A673 (cell line): Measurements from ENCODE around the gene ADGRG2.

ENCODE experiments used
- CTCF ChIP-seq: fragments of 300-800, 200-600 bp; sonication (generic); conservative IDR thresholded peaks from 2 replicates; pipeline ENCODE4 v1.5.1; 2017; ENCODE audit warnings: low read depth, mild to moderate bottlenecking, antibody characterized with exemption, low read length, moderate library complexity, mixed read lengths
- EZH2 ChIP-seq: fragments of 200-600 bp; sonication (generic); IDR thresholded peaks from 2 replicates; pipeline ENCODE4 v1.6.1; 2017; ENCODE audit warnings: borderline replicate concordance, low read depth, mild to moderate bottlenecking, mixed read lengths, antibody characterized with exemption, low read length; ENCODE audit not compliant: poor library complexity, severe bottlenecking

DNA sequence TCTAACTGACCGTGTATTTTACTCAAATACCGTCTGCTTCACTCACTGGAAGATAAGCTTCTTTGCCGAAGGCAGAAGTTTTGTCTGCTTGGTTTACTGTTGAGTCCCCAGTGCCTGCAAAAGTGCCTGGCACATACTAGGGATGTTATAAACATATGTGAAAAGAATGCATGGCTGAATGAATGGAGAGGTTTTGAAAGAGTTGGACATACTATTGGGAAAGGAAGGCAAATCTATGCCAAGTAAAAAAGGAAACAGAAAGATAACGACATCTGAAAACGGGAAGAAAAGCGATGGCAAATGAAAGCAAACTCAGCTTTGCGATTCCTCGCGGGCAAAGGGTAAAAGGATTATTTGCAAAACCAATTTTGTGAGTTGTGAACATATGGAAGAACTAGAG, 21.7 kb downstream of the ADGRG2 start:
- no peak for TF ChIP-seq CTCF
- TF ChIP-seq EZH2 = no peak
